Fibroblast of skin of abdomen (primary cell): ENCODE measurements around the gene CRB3.
"Not testable (repeated sequence)": the region's sequence is repeated elsewhere in the genome, so short reads cannot be mapped to it uniquely, and the experiment has no call there.

Experiments used
- DNase-seq: peaks from one replicate; pipeline ENCODE4 v3.0.0-alpha.2; 2013

The CRB3 gene

GRCh38 chr19:6495947-6496346 lies 31.9 kb downstream of the CRB3 start:
- no peak for DNase-seq

DNA sequence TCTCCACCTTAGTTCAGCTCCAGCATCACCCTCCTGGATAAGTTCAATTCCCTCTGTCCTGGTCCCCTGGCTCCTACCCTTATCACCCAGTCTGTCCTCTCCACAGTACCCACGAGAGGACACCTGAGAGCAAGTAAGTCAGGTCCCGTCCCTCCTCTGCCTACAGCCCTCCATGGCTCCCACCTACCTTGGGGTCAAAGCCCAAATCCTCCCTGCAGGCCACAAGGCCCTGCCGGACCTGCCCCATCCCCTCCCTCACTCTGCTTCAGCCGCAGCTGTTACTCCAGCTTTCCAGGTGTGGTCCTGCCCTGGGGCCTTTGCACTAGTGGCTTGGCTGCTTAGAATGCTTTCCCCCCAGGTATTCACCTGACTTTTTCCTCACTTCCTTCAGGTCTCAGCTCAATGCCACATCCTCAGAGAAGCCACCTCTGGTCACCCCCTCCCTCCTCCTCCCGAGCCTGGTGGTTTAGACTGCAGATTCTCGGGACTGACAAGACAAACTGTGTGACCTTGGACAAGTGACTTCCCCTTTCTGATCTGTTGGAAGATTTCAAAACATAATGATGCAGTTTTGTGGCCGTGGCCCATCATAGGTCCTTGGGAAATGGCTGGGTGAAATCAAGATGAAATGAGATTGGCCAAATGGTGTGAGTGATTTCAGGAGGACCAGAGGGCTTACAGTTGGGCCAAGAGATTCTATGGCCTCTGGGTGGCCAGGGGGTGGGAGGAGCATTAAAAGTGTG lies 34.4 kb downstream of the CRB3 start:
- DNase-seq, result no peak

GRCh38 chr19:6499052-6499790 lies 35.1 kb downstream of the CRB3 start:
- DNase-seq, result no peak

GRCh38 chr19:6500837-6501739 lies 37.0 kb downstream of the CRB3 start:
- DNase-seq, result no peak

- DNase-seq, result no peak
Observed at GRCh38 chr19:6501740-6502648, 37.9 kb downstream of the CRB3 start, which contains the start of gene TUBB4A. TSS of gene TUBB4A (minus strand) at chr19:6502309. CDS start at chr19:6502212, 97 bp downstream.

GRCh38 chr19:6503407-6504201 lies 39.5 kb downstream of the CRB3 start:
- no peak for DNase-seq

DNA sequence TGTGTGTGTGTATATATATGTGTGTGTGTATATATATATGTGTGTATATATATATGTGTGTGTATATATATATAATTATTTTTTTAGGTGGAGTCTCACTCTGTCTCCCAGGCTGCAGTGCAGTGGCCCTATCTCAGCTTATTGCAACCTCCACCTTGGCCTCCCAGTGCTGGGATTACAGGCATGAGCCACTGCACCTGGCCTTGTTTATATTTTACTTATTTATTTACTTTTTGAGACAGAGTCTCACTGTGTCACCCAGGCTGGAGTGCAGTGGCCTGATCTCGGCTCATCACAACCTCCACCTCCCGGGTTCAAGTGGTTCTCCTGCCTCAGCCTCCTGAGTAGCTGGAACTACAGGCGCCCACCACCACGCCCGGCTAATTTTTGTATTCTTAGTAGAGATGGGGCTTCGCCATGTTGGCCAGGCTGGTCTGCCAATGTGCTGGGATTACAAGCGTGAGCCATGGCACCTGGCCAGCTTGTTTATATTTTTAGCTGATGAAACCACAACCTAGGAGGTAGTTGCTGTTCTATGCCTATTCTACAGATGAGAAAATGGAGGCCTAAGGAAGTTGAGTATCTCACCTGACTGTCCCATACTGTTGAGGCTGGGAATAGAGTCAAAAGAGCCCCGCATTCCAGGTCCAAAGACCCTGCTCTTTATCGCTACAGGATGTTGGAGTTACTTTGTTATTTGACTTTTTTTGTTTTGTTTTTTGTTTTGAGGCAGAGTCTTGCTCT lies 44.1 kb downstream of the CRB3 start:
- not testable (repeated sequence) for DNase-seq

- DNase-seq, result no peak
Observed at GRCh38 chr19:6509118-6509971, 45.3 kb downstream of the CRB3 start.

GRCh38 chr19:6510618-6511017 lies 46.5 kb downstream of the CRB3 start:
- DNase-seq, result no peak

GRCh38 chr19:6514089-6514488 lies 50.0 kb downstream of the CRB3 start:
- no peak for DNase-seq

DNA sequence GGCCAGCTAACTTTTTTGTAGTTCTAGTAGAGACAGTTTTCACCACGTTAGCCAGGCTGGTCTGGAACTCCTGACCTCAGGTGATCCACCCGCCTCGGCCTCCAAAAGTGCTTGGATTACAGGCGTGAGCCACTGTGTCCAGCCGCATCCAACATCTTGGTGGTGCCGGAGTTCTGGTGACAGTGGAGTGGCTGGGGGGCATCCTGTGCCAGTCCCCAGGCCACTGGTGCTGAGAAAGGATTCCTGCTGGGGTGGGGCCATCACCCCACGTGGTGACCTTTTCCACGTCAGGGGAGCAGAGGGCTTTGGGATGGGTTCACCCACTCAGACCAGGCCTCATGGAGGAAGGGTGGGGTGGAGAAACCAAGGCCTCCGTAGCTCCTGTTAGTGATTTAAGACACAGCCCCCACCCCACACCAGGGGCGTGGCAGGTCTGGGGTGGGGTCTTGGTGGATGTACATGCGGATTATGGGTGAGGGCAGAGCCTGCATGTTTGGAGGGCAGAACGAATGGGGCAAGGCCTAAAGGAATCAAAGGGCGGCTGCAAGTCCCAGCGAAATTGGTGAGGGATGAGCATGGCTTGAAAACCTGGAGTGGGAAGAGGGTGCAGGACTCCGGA lies 51.0 kb downstream of the CRB3 start:
- no peak for DNase-seq

DNA sequence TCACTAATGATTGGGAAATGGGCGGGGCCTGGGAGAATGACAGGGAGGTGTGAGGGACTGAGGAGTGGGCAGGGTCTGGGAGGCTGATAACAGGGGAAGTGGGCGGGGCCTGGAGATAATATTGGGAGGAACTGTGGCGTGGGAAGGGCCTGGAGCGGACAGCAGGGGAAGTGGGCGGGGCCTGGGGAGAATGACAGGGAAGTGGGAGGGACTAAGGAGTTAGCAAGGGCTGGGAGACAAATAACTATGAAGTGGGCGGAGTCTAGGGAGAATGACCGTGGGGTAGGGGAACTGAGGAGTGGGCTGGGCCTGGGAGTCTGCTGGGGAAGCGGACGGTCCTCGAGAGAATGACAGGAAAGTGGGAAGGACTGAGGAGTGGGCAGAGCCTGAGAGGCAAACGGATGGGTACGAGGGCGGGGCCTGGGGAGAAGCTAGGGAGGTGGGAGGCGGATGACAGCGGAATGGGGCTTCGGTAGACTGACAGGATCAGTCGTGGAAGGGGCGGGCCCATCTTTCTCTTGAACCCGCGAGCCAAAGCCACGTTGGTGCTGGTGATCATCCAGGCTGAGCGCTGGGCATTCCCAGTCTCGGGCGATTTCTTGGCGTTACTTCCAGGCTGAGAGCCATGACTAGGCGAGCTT lies 52.1 kb downstream of the CRB3 start:
- peak; percentile 87 for DNase-seq
